Stomach (tissue), 4 donors: Measurements from ENCODE around the gene KLHDC7A.

Source experiments
- EP300 ChIP-seq: sonication (generic); formaldehyde crosslinking; IDR thresholded peaks from one replicate; pipeline ENCODE4 v1.6.1; 2017; ENCODE audit warnings: antibody characterized with exemption
- POLR2A ChIP-seq, 4 donors: fragments of 450-650 bp; IDR thresholded peaks; one replicate each; pipeline ENCODE4 v1.6.1; 2016; ENCODE audit warnings: antibody characterized with exemption in 4 of 4, control low read depth in 2 of 4, mild to moderate bottlenecking in 1 of 4, moderate library complexity in 1 of 4
- POLR2AphosphoS5 ChIP-seq, 3 donors: sonication (generic); formaldehyde crosslinking; IDR thresholded peaks; one replicate each; pipeline ENCODE4 v1.6.1; 2016; ENCODE audit warnings: antibody characterized with exemption in 3 of 3
- TF ChIP-seq, protein P1 (sequence below), 7 experiments: fragments of 450-650 bp in 4 of 7; fragments of 200-600 bp in 3 of 7; sonication (generic) in 3 of 7; IDR thresholded peaks; one replicate each; pipeline ENCODE4 v1.5.1; 2016 to 2019; ENCODE audit warnings: antibody characterized with exemption in 7 of 7, control low read depth in 2 of 7, mild to moderate bottlenecking in 1 of 7

- TF ChIP-seq, protein P1, sequence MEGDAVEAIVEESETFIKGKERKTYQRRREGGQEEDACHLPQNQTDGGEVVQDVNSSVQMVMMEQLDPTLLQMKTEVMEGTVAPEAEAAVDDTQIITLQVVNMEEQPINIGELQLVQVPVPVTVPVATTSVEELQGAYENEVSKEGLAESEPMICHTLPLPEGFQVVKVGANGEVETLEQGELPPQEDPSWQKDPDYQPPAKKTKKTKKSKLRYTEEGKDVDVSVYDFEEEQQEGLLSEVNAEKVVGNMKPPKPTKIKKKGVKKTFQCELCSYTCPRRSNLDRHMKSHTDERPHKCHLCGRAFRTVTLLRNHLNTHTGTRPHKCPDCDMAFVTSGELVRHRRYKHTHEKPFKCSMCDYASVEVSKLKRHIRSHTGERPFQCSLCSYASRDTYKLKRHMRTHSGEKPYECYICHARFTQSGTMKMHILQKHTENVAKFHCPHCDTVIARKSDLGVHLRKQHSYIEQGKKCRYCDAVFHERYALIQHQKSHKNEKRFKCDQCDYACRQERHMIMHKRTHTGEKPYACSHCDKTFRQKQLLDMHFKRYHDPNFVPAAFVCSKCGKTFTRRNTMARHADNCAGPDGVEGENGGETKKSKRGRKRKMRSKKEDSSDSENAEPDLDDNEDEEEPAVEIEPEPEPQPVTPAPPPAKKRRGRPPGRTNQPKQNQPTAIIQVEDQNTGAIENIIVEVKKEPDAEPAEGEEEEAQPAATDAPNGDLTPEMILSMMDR (IDR thresholded peaks at IDR 0.05) = no peak
- no peak for TF ChIP-seq POLR2AphosphoS5 (IDR thresholded peaks at IDR 0.05)
- no peak for TF ChIP-seq POLR2A (IDR thresholded peaks at IDR 0.05)
- no peak for TF ChIP-seq EP300
Measured at GRCh38 chr1:18532390-18533170, 51.9 kb downstream of the KLHDC7A start.
